RPMI8226 (cell line): ENCODE data around the gene KRTAP29-1.
"Not testable (repeated sequence)": the region's sequence is repeated elsewhere in the genome, so short reads cannot be mapped to it uniquely, and the experiment has no call there.

Experiments
- DNase-seq: peaks from one replicate; pipeline ENCODE4 v3.0.0-alpha.2; 2015

The KRTAP29-1 gene

DNA sequence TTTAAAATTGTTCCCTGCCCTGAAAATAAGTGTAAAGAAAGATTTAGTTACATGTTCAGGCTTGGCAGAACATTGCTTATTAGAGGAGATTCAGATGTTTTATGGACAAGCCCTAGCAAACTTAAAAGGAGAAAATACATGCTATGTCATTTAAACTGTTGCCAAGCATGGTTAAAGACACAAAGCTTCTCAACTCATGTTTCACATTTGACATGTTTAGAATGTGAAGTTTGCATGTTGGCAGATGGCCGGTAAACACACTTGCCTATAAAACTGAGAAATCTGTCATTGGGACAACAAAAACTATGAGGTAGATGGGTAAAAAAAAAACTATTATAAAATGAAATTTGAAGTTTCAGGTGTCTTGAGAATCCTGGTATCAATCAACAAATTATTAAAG is 5.8 kb downstream of the KRTAP29-1 start:
- no peak for DNase-seq

DNA sequence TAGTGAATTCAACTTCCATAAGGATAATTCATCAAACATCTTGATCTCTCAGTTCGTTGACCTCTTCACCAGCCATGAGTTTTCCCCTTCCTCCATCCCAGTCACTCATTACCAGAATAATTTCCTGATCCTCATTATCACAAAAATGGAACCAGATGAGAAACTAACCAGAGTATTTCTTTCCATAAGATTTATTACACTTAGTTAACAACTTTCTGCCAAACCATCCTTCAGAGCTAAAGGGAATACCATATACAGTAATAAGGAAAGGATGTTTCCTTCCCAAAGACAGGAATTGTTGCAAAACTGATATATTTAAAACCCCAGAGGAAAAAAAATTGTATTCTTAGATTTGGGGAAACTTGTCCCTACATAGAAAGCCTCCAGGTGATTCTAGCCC is 8.6 kb downstream of the KRTAP29-1 start:
- no peak for DNase-seq

DNA sequence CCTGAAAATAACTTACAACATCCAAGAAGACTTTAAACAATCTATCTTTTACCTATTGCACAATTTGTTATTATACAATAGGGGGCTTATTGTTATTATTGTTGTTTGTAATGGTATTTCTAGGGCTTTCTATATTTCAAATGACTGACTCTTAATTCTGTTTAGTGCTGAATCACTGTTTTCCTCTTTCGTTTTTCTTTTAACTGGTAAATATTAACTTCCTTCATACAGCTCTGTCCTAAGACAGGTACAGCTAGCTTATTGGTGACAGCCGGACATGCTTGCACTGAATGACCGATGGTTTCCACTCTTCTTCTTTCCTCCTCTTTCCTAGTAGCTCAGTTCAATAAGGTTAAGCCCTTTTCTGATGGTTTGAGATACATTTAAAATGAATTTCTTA is 15.6 kb downstream of the KRTAP29-1 start:
- no peak for DNase-seq

DNA sequence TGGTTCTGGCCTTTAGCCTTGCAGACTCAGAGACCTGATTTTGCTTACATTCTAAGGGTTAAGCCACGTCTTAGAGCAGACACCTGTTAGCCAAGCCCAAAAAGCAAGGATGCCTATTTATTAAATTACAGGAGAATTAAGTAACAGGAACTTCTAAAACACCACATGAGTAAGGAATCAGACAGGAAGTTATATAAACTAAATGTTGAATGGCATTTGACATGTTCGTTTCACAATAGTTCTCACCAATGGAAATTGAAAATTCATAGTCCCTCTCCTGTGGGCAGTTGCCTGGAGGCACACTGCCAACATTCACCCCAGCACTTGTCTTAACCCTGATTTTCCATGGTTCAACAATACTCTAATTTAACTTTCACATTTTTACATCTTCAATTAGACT is 18.1 kb downstream of the KRTAP29-1 start:
- no peak for DNase-seq

DNA sequence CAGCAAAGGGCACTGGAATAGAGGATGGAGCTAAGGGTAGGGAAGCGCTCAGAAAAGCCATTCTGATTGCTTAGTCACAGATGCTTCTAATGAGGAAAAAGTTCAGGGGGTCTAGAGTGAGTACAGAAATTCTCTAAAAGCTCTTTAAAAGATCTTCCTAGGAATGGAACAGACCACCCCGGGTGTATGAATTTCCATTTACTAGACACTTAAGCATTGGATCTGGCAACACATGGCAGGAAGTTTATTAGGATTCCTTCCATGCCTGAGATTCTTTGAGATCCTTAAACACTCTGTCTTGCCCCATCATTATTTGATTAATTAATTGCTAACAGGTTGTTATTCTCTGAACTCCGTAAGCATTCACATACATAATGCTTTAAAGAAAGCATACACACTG is 18.6 kb downstream of the KRTAP29-1 start:
- DNase-seq = no peak

DNA sequence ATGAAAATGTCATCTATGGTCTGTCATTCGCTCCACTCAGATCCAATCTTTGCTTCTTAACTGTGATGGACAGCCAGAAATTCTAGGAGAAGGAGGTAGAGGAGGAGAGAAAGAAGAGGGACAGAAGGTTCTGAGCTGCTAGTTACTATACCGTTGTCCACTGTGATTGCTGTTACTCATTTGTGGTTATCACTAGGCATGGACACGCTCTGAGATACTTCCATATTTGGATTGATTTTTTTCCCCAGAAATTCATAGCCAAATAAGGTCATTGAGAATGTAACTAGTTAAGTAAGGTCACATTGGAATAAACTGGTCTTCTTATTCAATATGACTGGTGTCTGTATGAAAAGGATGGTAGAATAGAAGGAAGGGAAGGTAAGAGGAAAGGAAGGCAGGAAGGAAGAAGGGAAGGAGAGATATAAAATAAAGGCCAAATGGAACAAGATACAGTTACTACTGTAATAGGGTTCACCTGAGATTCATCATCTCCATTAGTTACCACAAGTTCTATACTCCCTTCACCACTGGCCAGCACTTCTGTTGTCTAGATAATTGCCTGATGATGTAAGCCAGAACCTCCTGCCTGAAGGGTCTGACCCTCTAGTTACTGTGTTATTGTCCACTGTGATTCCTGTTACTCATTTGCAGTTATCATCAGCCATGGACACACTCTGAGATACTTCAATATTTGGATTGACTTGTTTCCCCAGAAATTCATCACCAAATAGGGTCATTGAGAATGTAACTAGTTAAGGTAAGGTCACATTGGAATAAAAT is 24.3 kb downstream of the KRTAP29-1 start:
- no peak for DNase-seq

DNA sequence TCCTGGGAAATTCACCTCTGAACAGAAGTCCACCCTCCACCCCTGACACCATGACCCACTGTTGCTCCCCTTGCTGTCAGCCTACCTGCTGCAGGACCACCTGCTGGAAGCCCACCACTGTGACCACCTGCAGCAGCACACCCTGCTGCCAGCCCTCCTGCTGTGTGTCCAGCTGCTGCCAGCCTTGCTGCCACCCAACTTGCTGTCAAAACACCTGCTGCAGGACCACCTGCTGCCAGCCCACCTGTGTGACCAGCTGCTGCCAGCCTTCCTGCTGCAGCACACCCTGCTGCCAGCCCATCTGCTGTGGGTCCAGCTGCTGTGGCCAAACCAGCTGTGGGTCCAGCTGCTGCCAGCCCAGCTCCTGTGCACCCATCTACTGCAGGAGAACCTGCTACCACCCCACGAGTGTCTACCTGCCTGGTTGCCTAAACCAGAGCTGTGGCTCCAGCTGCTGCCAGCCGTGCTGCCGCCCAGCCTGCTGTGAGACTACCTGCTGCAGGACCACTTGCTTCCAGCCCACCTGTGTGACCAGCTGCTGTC is 26.9 kb downstream of the KRTAP29-1 start, which contains the start of gene KRTAP9-7:
Gene KRTAP9-7, plus strand, starts transcription at position 51 of the 543 bp plus-strand sequence. Its CDS starts 0 bp downstream, at position 51.
- not testable (repeated sequence) for DNase-seq

DNA sequence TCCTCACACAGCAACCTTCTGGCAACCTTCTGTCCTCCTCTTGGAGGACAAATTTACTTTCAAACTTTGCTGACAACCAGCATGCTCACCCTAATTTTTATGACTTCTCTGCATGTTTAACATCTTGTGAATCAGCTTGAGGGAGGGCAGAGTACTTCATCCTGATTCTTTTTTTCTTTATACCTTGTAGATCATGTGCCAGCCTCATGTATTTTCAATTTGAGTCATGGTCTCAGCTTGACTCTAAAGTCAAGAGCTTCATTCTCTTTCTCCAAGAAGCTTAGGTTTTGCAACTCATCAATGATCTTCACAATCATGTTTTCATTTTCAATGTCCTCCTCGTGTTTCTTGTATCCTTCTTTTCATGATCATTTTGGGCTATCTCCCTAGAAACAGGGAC is 30.8 kb downstream of the KRTAP29-1 start:
- no peak for DNase-seq

DNA sequence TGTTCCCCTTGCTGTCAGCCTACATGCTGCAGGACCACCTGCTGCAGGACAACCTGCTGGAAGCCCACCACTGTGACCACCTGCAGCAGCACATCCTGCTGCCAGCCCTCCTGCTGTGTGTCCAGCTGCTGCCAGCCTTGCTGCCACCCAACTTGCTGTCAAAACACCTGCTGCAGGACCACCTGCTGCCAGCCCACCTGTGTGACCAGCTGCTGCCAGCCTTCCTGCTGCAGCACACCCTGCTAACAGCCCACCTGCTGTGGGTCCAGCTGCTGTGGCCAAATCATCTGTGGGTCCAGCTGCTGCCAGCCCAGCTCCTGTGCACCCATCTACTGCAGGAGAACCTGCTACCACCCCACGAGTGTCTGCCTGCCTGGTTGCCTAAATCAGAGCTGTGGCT is 31.3 kb downstream of the KRTAP29-1 start:
- DNase-seq = not testable (repeated sequence)

DNA sequence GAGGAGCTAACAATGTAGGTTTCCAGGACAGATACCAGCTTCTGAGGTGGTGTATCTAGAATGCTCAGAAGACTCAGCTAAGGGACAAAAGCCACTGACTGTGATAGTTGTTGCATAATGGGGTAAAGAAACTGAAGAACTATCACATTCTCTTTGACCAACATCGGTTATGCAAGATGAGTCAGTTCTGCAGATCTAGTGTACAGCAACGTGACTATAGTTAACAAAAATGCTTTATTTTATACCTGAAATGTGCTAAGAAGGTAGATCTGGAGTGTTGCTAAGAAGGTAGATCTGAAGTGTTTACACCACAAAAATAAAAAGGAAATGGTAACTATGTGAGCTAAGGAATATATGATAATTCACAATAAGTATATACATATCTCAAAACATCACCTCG is 34.9 kb downstream of the KRTAP29-1 start:
- no peak for DNase-seq

DNA sequence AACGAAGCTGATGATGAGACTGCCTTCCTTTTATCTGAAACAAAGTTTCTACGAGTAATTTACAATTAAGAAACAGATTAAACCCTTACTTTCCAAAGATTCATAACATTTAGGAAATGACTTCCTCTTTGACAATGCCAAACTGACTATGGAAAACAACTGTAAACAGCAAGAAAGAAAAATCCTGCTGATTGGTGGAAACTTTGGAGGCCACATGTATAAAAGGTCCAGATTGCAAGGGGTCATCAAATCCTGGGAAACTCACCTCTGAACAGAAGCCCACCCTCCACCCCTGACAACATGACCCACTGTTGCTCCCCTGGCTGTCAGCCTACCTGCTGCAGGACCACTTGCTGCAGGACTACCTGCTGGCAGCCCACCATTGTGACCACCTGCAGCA is 37.6 kb downstream of the KRTAP29-1 start, which contains the start of gene KRTAP9-6:
Gene KRTAP9-6, plus strand, starts transcription at position 301 of the 400 bp plus-strand sequence. Its CDS starts 0 bp downstream, at position 301.
- no peak for DNase-seq

DNA sequence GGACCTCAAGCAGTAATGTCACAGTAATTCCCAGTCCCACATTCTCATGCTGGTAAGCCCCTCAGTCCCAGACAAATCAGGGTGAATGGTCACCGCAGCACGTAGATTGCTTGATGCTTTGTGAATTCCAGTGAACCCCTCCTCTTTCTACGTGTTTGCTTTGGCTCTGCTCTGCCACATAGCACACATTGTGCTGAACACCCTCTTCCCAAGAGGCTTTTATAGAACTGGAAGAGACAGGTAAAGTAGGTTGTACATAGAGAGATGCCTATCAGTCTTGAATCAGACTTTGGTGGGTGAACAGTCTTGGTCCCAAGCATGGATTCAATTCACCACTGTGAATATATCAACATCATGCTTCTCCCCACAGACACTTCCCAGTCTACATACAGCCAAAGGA is 38.1 kb downstream of the KRTAP29-1 start:
- no peak for DNase-seq

DNA sequence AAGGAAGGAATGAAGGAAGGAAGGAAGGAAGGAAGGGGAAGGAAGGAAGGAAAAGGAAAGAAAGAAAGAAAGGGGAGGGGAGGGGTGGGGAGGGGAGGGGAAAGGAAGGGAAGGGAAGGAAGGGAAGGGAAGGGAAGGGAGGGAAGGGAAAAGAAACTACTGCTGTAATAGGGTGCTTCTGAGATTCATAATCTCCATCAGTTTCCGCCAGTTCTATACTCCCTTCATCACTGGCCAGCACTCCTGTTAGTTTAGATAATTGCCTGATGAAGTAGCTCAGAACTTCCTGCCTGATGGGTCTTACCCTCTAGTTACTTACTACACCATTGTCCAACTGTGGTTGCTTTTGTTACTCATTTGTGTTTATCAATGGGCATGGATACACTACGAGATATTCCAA is 39.4 kb downstream of the KRTAP29-1 start:
- no peak for DNase-seq

DNA sequence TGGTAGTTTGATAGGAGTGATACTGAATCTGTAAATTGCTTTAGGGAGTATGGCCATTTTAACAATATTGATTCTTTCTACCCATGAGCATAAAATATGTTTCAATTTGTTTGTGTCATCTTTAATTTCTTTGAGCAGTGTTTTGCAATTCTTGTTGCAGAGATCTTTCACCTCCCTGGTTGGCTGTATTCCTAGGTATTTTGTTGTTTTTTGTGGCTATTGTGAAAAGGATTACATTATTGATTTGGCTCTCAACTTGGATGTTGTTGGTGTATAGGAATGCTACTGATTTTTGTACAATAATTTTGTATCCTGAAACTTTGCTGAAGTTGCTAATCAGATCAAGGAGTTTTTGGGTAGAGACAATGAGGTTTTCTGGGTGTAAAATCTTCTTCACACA is 44.2 kb downstream of the KRTAP29-1 start:
- DNase-seq = no peak

DNA sequence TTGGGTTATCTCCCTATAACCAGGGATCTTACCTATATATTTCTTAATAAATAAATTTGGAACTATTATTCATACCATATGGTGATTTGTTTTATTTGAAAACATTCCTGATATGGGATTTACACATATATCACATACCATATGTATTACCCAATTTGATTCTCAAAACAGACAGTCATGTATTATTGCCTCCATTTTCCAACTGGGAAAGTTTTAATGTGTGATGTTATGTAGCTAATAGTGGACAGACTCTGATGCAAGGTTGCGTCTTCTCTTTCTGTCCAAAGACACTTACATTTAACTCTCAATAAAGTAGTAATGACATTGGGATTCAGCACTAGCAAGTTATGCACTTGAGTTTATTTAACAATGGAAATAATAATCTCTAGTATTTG is 46.4 kb downstream of the KRTAP29-1 start:
- DNase-seq = no peak

DNA sequence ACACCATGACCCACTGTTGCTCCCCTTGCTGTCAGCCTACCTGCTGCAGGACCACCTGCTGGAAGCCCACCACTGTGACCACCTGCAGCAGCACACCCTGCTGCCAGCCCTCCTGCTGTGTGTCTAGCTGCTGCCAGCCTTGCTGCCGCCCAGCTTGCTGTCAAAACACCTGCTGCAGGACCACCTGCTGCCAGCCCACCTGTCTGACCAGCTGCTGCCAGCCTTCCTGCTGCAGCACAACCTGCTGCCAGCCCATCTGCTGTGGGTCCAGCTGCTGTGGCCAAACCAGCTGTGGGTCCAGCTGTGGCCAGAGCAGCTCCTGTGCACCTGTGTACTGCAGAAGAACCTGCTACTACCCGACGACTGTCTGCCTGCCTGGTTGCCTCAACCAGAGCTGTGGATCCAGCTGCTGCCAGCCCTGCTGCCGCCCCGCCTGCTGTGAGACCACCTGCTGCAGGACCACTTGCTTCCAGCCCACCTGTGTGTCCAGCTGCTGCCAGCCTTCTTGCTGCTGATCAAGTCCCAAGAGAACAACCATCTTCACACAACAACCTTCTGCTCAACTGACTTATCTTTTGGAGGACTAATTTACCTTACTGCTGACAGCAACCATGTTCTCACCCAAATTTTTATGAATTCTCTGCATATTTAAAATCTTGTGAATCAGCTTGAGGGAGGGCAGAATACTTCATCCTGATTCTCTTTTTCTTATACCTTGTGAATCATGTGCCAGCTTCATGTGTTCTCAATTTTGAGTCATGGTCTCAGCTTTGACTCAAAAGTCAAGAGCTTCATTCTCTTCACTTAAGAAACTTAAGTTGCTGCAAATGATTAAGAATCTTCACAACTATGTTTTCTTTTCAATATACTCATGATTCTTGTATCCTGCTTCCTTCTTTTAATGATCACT is 47.0 kb downstream of the KRTAP29-1 start, which contains the start of gene KRTAP9-9:
Gene KRTAP9-9, plus strand, starts transcription at position 4 of the 910 bp plus-strand sequence.
- DNase-seq = not testable (repeated sequence)

DNA sequence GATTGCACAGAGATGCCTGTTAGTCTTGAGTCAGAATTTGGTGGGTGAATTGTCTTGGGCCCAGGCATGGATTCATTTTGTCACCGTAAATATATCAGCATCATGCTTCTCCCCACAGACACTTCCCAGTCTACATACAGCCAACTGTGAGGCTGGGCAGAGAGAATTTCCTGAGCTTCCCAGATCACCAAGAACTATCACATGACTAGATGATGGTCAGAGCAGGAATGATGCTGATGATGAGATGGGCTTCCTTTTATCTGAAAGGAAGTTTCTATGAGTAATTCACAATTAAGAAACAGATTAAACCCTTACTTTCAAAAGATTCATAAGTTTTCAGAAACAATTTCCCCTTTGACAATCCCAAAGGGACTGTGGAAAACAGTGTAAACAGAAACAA is 47.8 kb downstream of the KRTAP29-1 start:
- no peak for DNase-seq
